ENCODE data around the gene LUC7L2. TPM values are rescaled to one million over a fixed set of nuclear protein-coding genes. Genes with fewer than 3 reads are reported as not detected.

Gene LUC7L2
- total and polyA plus RNA-seq, 2 of the 8 experiments (the other 6 are each of a cell fraction or from before 2014, with no cell fraction given): 22.9 to 67.8 TPM

DNA sequence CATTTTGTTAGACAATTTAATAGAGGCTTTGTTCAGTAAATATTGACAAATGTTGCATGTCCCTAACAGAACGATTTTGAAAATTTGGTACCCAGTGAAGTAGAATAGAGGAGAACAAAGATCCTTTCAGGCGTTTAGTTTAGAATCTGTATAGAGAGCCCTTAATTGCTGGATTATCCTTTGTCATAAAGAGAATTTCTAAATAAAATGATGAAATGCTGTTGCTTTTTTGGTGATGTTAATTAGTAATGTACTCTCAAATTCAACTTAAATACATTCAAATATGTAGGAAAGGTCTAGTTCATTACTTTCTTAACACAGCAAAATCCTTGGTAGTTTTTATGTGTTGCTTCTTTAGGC, 1.2 kb downstream of the LUC7L2 start (continued):
- TF ChIP-seq, protein P1, sequence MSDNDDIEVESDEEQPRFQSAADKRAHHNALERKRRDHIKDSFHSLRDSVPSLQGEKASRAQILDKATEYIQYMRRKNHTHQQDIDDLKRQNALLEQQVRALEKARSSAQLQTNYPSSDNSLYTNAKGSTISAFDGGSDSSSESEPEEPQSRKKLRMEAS (IDR thresholded peaks at IDR 0.05): no peak
- no peak for TF ChIP-seq CHD2 (IDR thresholded peaks at IDR 0.05; ENCODE audit: low read length)
- no peak for TF ChIP-seq SUZ12 (IDR thresholded peaks at IDR 0.05; ENCODE audit: low read length)
- no peak for TF ChIP-seq RFX5 (IDR thresholded peaks at IDR 0.05; ENCODE audit: borderline replicate concordance, low read depth, low read length)
- no peak for TF ChIP-seq PHF8 (conservative IDR thresholded peaks at IDR 0.05; ENCODE audit: low read depth, low read length)

Measured in H1 (cell line).